OCI-LY7 (cell line): Measurements from ENCODE around the gene SUB1.

ENCODE experiments used
- EZH2phosphoT487 ChIP-seq: fragments of 200-600 bp; sonication (generic); IDR thresholded peaks from 2 replicates; pipeline ENCODE4 v1.6.1; 2018; ENCODE audit warnings: low read depth, borderline replicate concordance, mild to moderate bottlenecking, mixed run types, antibody characterized with exemption, low read length, moderate library complexity, mixed read lengths
- TF ChIP-seq, protein P1 (sequence below): fragments of 200-600 bp; sonication (generic); conservative IDR thresholded peaks from 2 replicates; pipeline ENCODE4 v1.5.1; 2014; ENCODE audit warnings: mild to moderate bottlenecking, antibody characterized with exemption, low read length, moderate library complexity, mixed read lengths

GRCh38 chr5:32646061-32646969, 61.0 kb downstream of the SUB1 start:
- TF ChIP-seq, protein P1, sequence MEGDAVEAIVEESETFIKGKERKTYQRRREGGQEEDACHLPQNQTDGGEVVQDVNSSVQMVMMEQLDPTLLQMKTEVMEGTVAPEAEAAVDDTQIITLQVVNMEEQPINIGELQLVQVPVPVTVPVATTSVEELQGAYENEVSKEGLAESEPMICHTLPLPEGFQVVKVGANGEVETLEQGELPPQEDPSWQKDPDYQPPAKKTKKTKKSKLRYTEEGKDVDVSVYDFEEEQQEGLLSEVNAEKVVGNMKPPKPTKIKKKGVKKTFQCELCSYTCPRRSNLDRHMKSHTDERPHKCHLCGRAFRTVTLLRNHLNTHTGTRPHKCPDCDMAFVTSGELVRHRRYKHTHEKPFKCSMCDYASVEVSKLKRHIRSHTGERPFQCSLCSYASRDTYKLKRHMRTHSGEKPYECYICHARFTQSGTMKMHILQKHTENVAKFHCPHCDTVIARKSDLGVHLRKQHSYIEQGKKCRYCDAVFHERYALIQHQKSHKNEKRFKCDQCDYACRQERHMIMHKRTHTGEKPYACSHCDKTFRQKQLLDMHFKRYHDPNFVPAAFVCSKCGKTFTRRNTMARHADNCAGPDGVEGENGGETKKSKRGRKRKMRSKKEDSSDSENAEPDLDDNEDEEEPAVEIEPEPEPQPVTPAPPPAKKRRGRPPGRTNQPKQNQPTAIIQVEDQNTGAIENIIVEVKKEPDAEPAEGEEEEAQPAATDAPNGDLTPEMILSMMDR: no peak
- no peak for TF ChIP-seq EZH2phosphoT487
